Endodermal cell (in vitro differentiated cells): ENCODE data around the gene PLCL2. TPM values are rescaled to one million over a fixed set of nuclear protein-coding genes. Genes with fewer than 3 reads are reported as not detected.

Source experiments
- DNase-seq: peaks from one replicate; pipeline ENCODE4 v3.0.0-alpha.2; 2017
- H3K27ac ChIP-seq: 2 replicates; pipeline ENCODE4 v1.5.1; 2013; ENCODE audit warnings: mild to moderate bottlenecking, low read depth, low read length, moderate library complexity
- H3K27me3 ChIP-seq: 2 replicates; pipeline ENCODE4 v1.6.1; 2013; ENCODE audit warnings: mild to moderate bottlenecking, low read length, moderate library complexity; ENCODE audit not compliant: insufficient read depth, control insufficient read depth, poor library complexity, severe bottlenecking
- H3K36me3 ChIP-seq: 2 replicates; pipeline ENCODE4 v1.7.0; 2013; ENCODE audit warnings: mild to moderate bottlenecking, low read length, moderate library complexity; ENCODE audit not compliant: control insufficient read depth, insufficient read depth
- H3K4me1 ChIP-seq: one replicate; pipeline ENCODE4 v1.7.0; 2013; ENCODE audit warnings: low read length; ENCODE audit not compliant: control insufficient read depth, insufficient read depth
- H3K4me3 ChIP-seq: 2 replicates; pipeline ENCODE4 v1.5.1; 2013; ENCODE audit warnings: mild to moderate bottlenecking, low read length, moderate library complexity
- H3K9ac ChIP-seq: 2 replicates; pipeline ENCODE4 v1.6.1; 2013; ENCODE audit warnings: mild to moderate bottlenecking, low read length, moderate library complexity; ENCODE audit not compliant: poor library complexity, severe bottlenecking; ENCODE audit errors: extremely low read depth
- H3K9me3 ChIP-seq: 2 replicates; pipeline ENCODE4 v1.6.1; 2013; ENCODE audit warnings: mild to moderate bottlenecking, low read length, moderate library complexity; ENCODE audit not compliant: control insufficient read depth
- H3K27ac Mint-ChIP-seq: 2 replicates; pipeline ENCODE4 v1.8.0; 2020; ENCODE audit warnings: mixed read lengths
- H3K27me3 Mint-ChIP-seq: 2 replicates; pipeline ENCODE4 v1.8.0; 2021; ENCODE audit warnings: mild to moderate bottlenecking, mixed read lengths; ENCODE audit not compliant: insufficient read depth
- H3K36me3 Mint-ChIP-seq: 2 replicates; pipeline ENCODE4 v1.8.0; 2020; ENCODE audit warnings: low read depth, mixed read lengths
- H3K4me1 Mint-ChIP-seq: 2 replicates; pipeline ENCODE4 v1.8.0; 2020; ENCODE audit warnings: mixed read lengths
- H3K4me3 Mint-ChIP-seq: 2 replicates; pipeline ENCODE4 v1.8.0; 2020; ENCODE audit warnings: mild to moderate bottlenecking, moderate library complexity, mixed read lengths
- H3K9me3 Mint-ChIP-seq: 2 replicates; pipeline ENCODE4 v1.8.0; 2020; ENCODE audit warnings: mild to moderate bottlenecking, mixed read lengths
- CTCF ChIP-seq: fragments of 200-600 bp; sonication (generic); conservative IDR thresholded peaks from 2 replicates; pipeline ENCODE4 v1.5.0; 2021; ENCODE audit warnings: antibody characterized with exemption, mild to moderate bottlenecking
- WGBS, 2 experiments: methylation state at CpG; one replicate each; pipeline versions ENCODE4 v1.1.5 to v1.1.7; 2013; ENCODE audit warnings: missing lambda C conversion rate in 2 of 2, mixed read lengths in 1 of 2; ENCODE audit not compliant: insufficient coverage in 1 of 2, insufficient read length in 1 of 2; 5-methylcytosine and 5-hydroxymethylcytosine counted together
- total RNA-seq, 2 donors: library from RNA; stranded (reverse); fragmentation: NEBNext Ultra II Directional in 1 of 2; extraction: Animal tissue kit (Norgen Biotek cat#: 25700) in 1 of 2; gene quantifications; 2 replicates in 1 of 2; 3 replicates in 1 of 2; pipeline ENCODE4 v1.2.1, GENCODE V29; 2021

Gene PLCL2
- total RNA-seq, 2 donors from 2014 or later: 4.2 to 6.9 TPM

- Histone ChIP-seq H3K4me3 (no peak overlapping the region), H3K4me1 (no peaks in the 10 kb centered on the region), H3K27ac (no peak overlapping the region), H3K9ac (no peak overlapping the region), H3K36me3 (no peaks in the 10 kb centered on the region), H3K9me3 (no peaks in the 10 kb centered on the region), H3K27me3 (no peaks in the 10 kb centered on the region)
- no peak for DNase-seq
- TF ChIP-seq CTCF: no peak
- Mint-ChIP-seq H3K27me3 (no peaks in the 10 kb centered on the region), H3K27ac (no peak overlapping the region), H3K4me1 (peaks cover 5% of the 10 kb centered on the region), H3K9me3 (peaks cover 12% of the 10 kb centered on the region), H3K4me3 (no peak overlapping the region), H3K36me3 (no peaks in the 10 kb centered on the region)
- WGBS, 2 experiments: 87 to 94% methylated on average over 2 to 3 of the region's 3 CpGs
Observed at GRCh38 chr3:17129556-17129955, 244.8 kb downstream of the PLCL2 start.

GRCh38 chr3:17130956-17131355 is 246.2 kb downstream of the PLCL2 start:
- no peak overlapping the region for H3K4me3 ChIP-seq
- H3K36me3 Mint-ChIP-seq: no peaks in the 10 kb centered on the region
- TF ChIP-seq CTCF: no peak
- no peaks in the 10 kb centered on the region for H3K36me3 ChIP-seq
- no peak overlapping the region for H3K4me3 Mint-ChIP-seq
- H3K27me3 Mint-ChIP-seq: no peaks in the 10 kb centered on the region
- no peak overlapping the region for H3K27ac ChIP-seq
- H3K9ac ChIP-seq: no peak overlapping the region
- H3K4me1 ChIP-seq: no peaks in the 10 kb centered on the region
- no peaks in the 10 kb centered on the region for H3K27me3 ChIP-seq
- H3K27ac Mint-ChIP-seq: no peak overlapping the region
- WGBS, 2 experiments: 85 to 97% methylated on average over 3 of the region's 3 CpGs
- H3K9me3 Mint-ChIP-seq: peaks cover 12% of the 10 kb centered on the region
- DNase-seq: peak; percentile 17
- peaks cover 5% of the 10 kb centered on the region for H3K4me1 Mint-ChIP-seq
- no peaks in the 10 kb centered on the region for H3K9me3 ChIP-seq

GRCh38 chr3:17132286-17133115 is 247.7 kb downstream of the PLCL2 start:
- WGBS, 2 experiments: 89 to 95% methylated on average over 6 to 10 of the region's 10 CpGs
- peak; percentile 25 for DNase-seq
- H3K4me1 Mint-ChIP-seq: peaks cover 5% of the 10 kb centered on the region
- no peak for TF ChIP-seq CTCF
- H3K4me3 Mint-ChIP-seq: no peak overlapping the region
- no peak overlapping the region for H3K27ac Mint-ChIP-seq
- no peaks in the 10 kb centered on the region for H3K27me3 Mint-ChIP-seq
- no peak overlapping the region for H3K27ac ChIP-seq
- peaks cover 12% of the 10 kb centered on the region for H3K9me3 Mint-ChIP-seq
- no peaks in the 10 kb centered on the region for H3K9me3 ChIP-seq
- H3K4me3 ChIP-seq: no peak overlapping the region
- no peaks in the 10 kb centered on the region for H3K4me1 ChIP-seq
- no peaks in the 10 kb centered on the region for H3K27me3 ChIP-seq
- H3K9ac ChIP-seq: no peak overlapping the region
- no peaks in the 10 kb centered on the region for H3K36me3 ChIP-seq
- H3K36me3 Mint-ChIP-seq: no peaks in the 10 kb centered on the region
